Measurements from ENCODE around the gene KIF26A.

KIF26A gene

GRCh38 chr14:104112609-104113571 lies 25.5 kb upstream of the KIF26A start:
- FAIRE-seq = no peak
- TF ChIP-seq POLR2A (IDR thresholded peaks at IDR 0.05; ENCODE audit: low read depth, low read length) = no peak
- DNase-seq (ENCODE audit: insufficient read length, low spot score) = no peak

GRCh38 chr14:104113631-104114420 lies 24.6 kb upstream of the KIF26A start:
- no peak for DNase-seq (ENCODE audit: insufficient read length, low spot score)
- FAIRE-seq = no peak

GRCh38 chr14:104114421-104115130 lies 23.8 kb upstream of the KIF26A start:
- no peak for DNase-seq (ENCODE audit: insufficient read length, low spot score)
- FAIRE-seq = no peak
- TF ChIP-seq POLR2A (IDR thresholded peaks at IDR 0.05; ENCODE audit: low read depth, low read length) = no peak

More at GRCh38 chr14:104113631-104114420, 24.6 kb upstream of the KIF26A start:
- no peak for TF ChIP-seq POLR2A (IDR thresholded peaks at IDR 0.05; ENCODE audit: low read depth, low read length)

GRCh38 chr14:104115131-104115600 lies 23.2 kb upstream of the KIF26A start:
- TF ChIP-seq POLR2A (IDR thresholded peaks at IDR 0.05; ENCODE audit: low read depth, low read length) = no peak
- no peak for DNase-seq (ENCODE audit: insufficient read length, low spot score)
- no peak for FAIRE-seq

GRCh38 chr14:104115691-104116287 lies 22.6 kb upstream of the KIF26A start:
- TF ChIP-seq POLR2A (IDR thresholded peaks at IDR 0.05; ENCODE audit: low read depth, low read length) = no peak
- FAIRE-seq = no peak
- DNase-seq (ENCODE audit: insufficient read length, low spot score) = no peak

- no peak for FAIRE-seq
- no peak for DNase-seq (ENCODE audit: insufficient read length, low spot score)
- TF ChIP-seq POLR2A (IDR thresholded peaks at IDR 0.05; ENCODE audit: low read depth, low read length) = no peak
Observed at GRCh38 chr14:104116288-104116755, 22.1 kb upstream of the KIF26A start.

- no peak for TF ChIP-seq POLR2A (IDR thresholded peaks at IDR 0.05; ENCODE audit: low read depth, low read length)
- FAIRE-seq (no peak), DNase-seq (ENCODE audit: insufficient read length, low spot score) (no peak)
Observed at GRCh38 chr14:104116756-104117340, 21.5 kb upstream of the KIF26A start.

- DNase-seq (ENCODE audit: insufficient read length, low spot score) (no peak), FAIRE-seq (no peak)
- no peak for TF ChIP-seq POLR2A (IDR thresholded peaks at IDR 0.05; ENCODE audit: low read depth, low read length)
Observed at GRCh38 chr14:104117341-104118005, 20.9 kb upstream of the KIF26A start.

- no peak for DNase-seq (ENCODE audit: insufficient read length, low spot score)
- TF ChIP-seq POLR2A (IDR thresholded peaks at IDR 0.05; ENCODE audit: low read depth, low read length) = no peak
- no peak for FAIRE-seq
Observed at GRCh38 chr14:104118006-104118844, 20.2 kb upstream of the KIF26A start.

GRCh38 chr14:104119119-104119487 lies 19.3 kb upstream of the KIF26A start:
- FAIRE-seq (no peak), DNase-seq (ENCODE audit: insufficient read length, low spot score) (no peak)
- TF ChIP-seq POLR2A (IDR thresholded peaks at IDR 0.05; ENCODE audit: low read depth, low read length) = no peak

GRCh38 chr14:104119488-104120251 lies 18.7 kb upstream of the KIF26A start:
- FAIRE-seq (no peak), DNase-seq (ENCODE audit: insufficient read length, low spot score) (no peak)
- no peak for TF ChIP-seq POLR2A (IDR thresholded peaks at IDR 0.05; ENCODE audit: low read depth, low read length)

Measured in H54 (cell line).